K562 (cell line): ENCODE results near the gene ARMH4. TPM values are rescaled to one million over a fixed set of nuclear protein-coding genes. Genes with fewer than 3 reads are reported as not detected.

Experiments
- ATAC-seq: fragments of 200-7000 bp; cut with Tn5 transposase; 3 replicates; pipeline ENCODE4 v1.9.1; 2020; ENCODE audit warnings: moderate library complexity
- BruUV-seq: library from RNA; stranded (reverse); fragments of 400-500 nt; replicated peaks from 2 replicates; lab custom pipeline; 2021; lab: Mats Ljungman, UMichigan
- CTCF ChIA-PET: fragments of 300-600 bp; formaldehyde crosslinking; extraction: SDS; loops from one replicate; lab custom pipeline; 2021; ENCODE audit warnings: low intra/inter-chr PET ratio; lab: Yijun Ruan, JAX
- POLR2A ChIA-PET: fragments of 300-600, 350-650 bp; sonication (Branson Sonifier 250); formaldehyde crosslinking; extraction: SDS; loops from one replicate; lab custom pipeline; 2021; ENCODE audit warnings: antibody characterized with exemption, inconsistent platforms; lab: Yijun Ruan, JAX
- DNase-seq, 4 experiments: peaks; one replicate each; pipeline versions ENCODE4 v3.0.0 to v3.0.0-alpha.2; 2011 to 2018; ENCODE audit warnings: low spot score in 3 of 4, mixed read lengths in 3 of 4; ENCODE audit errors: extremely low read depth in 1 of 4
- FAIRE-seq: peaks from 2 replicates; lab custom pipeline; 2011; peaks lifted over from hg19 to GRCh38; lab: Jason Lieb, UNC
- H2AFZ ChIP-seq: 2 replicates; pipeline ENCODE4 v1.6.0; 2011; ENCODE audit warnings: low read depth, low read length, control low read depth, inconsistent platforms
- H3K27ac ChIP-seq: fragments of 200-600 bp; 3 replicates; pipeline ENCODE4 v1.8.0; 2011; ENCODE audit warnings: low read depth, mild to moderate bottlenecking, control low read depth, inconsistent platforms, low read length, moderate library complexity, mixed read lengths; ENCODE audit errors: extremely low read depth
- H3K27me3 ChIP-seq, 2 experiments: fragments of 300-600 bp in 1 of 2; 2 replicates in 1 of 2; 3 replicates in 1 of 2; pipeline versions ENCODE4 v1.6.0 to v1.8.0; 2011; ENCODE audit warnings: inconsistent platforms in 2 of 2, low read length in 2 of 2, mild to moderate bottlenecking in 1 of 2, mixed read lengths in 1 of 2, moderate library complexity in 1 of 2; ENCODE audit not compliant: control insufficient read depth in 2 of 2, insufficient read depth in 2 of 2
- H3K36me3 ChIP-seq: fragments of 300-600 bp; 3 replicates; pipeline ENCODE4 v1.8.0; 2011; ENCODE audit warnings: mild to moderate bottlenecking, low read length, inconsistent platforms; ENCODE audit not compliant: control insufficient read depth, insufficient read depth
- H3K4me1 ChIP-seq, 2 experiments: fragments of 200-600 bp in 1 of 2; replicated peaks in 1 of 2; 2 replicates in 1 of 2; 3 replicates in 1 of 2; pipeline versions ENCODE4 v1.5.1 to v1.8.0; 2011; ENCODE audit warnings: inconsistent platforms in 2 of 2, low read length in 2 of 2, mild to moderate bottlenecking in 1 of 2, mixed read lengths in 1 of 2, moderate library complexity in 1 of 2; ENCODE audit not compliant: control insufficient read depth in 2 of 2, insufficient read depth in 2 of 2
- H3K4me2 ChIP-seq: 2 replicates; pipeline ENCODE4 v1.6.1; 2011; ENCODE audit warnings: low read length, control low read depth, inconsistent platforms, mixed read lengths; ENCODE audit not compliant: insufficient read depth
- H3K4me3 ChIP-seq: fragments of 200-600 bp; sonication (generic), shearing (Covaris generic); 2 replicates; pipeline ENCODE4 v1.5.1; 2016; ENCODE audit warnings: control low read depth, inconsistent platforms
- H3K79me2 ChIP-seq: fragments of 200-600 bp; 3 replicates; pipeline ENCODE4 v1.8.0; 2011; ENCODE audit warnings: low read length, inconsistent platforms; ENCODE audit not compliant: control insufficient read depth, insufficient read depth
- H3K9ac ChIP-seq, 2 experiments: 2 replicates each; pipeline versions ENCODE4 v1.6.0 to v1.6.1; 2011; ENCODE audit warnings: low read depth in 2 of 2, low read length in 2 of 2, control low read depth in 1 of 2, inconsistent platforms in 1 of 2, mild to moderate bottlenecking in 1 of 2, mixed read lengths in 1 of 2; ENCODE audit not compliant: insufficient read depth in 1 of 2
- H3K9me1 ChIP-seq: one replicate; pipeline ENCODE4 v1.6.0; 2011; ENCODE audit warnings: inconsistent platforms, mild to moderate bottlenecking, low read length, moderate library complexity; ENCODE audit not compliant: control insufficient read depth, insufficient read depth
- H3K9me3 ChIP-seq: replicated peaks from 2 replicates; pipeline ENCODE4 v1.5.1; 2011; ENCODE audit warnings: low read depth, low read length, inconsistent platforms; ENCODE audit not compliant: control insufficient read depth, insufficient read depth
- H4K20me1 ChIP-seq: replicated peaks from 2 replicates; pipeline ENCODE4 v1.6.1; 2011; ENCODE audit warnings: low read length, inconsistent platforms, mixed read lengths; ENCODE audit not compliant: control insufficient read depth, insufficient read depth
- FOXM1 ChIP-seq, 2 experiments: fragments of 450-650 bp in 1 of 2; sonication (generic) in 1 of 2; formaldehyde crosslinking in 1 of 2; IDR thresholded peaks; 2 replicates each; pipeline versions ENCODE4 v1.6.1 to v1.9.0; 2017 to 2022; ENCODE audit warnings: low read depth in 2 of 2, mild to moderate bottlenecking in 2 of 2, missing genetic modification reagents in 1 of 2, moderate library complexity in 1 of 2
- HSF4 ChIP-seq: fragments of 250-450 bp; sonication (Bioruptor Pico); IDR thresholded peaks from 2 replicates; pipeline ENCODE4 v2.1.2; 2022; ENCODE audit warnings: mild to moderate bottlenecking, moderate library complexity, borderline replicate concordance
- KDM4B ChIP-seq, 2 experiments: fragments of 450-650 bp in 1 of 2; sonication (generic) in 1 of 2; IDR thresholded peaks; 2 replicates each; pipeline ENCODE4 v1.6.1; 2016 to 2017; ENCODE audit warnings: borderline replicate concordance in 2 of 2, antibody characterized with exemption in 1 of 2, low read depth in 1 of 2, mild to moderate bottlenecking in 1 of 2
- LCOR ChIP-seq: sonication (generic); formaldehyde crosslinking; IDR thresholded peaks from 2 replicates; pipeline ENCODE4 v1.8.0; 2022; ENCODE audit warnings: mild to moderate bottlenecking, missing genetic modification reagents
- MLX ChIP-seq, 2 experiments: fragments of 450-650 bp in 1 of 2; sonication (generic) in 1 of 2; formaldehyde crosslinking; conservative IDR thresholded peaks; 2 replicates each; pipeline versions ENCODE4 v1.4.0 to v1.8.1; 2020 to 2022; ENCODE audit warnings: mild to moderate bottlenecking in 1 of 2, missing genetic modification reagents in 1 of 2
- NKRF ChIP-seq: fragments of 450-650 bp; IDR thresholded peaks from 2 replicates; pipeline ENCODE4 v1.6.1; 2016; ENCODE audit warnings: borderline replicate concordance
- PML ChIP-seq: IDR thresholded peaks from 2 replicates; pipeline ENCODE4 v1.6.1; 2012; ENCODE audit warnings: low read length, inconsistent platforms
- TBP ChIP-seq: optimal IDR thresholded peaks from 2 replicates; pipeline ENCODE3; 2011; ENCODE audit warnings: low read depth, low read length, improper control_type of control experiment
- TCF15 ChIP-seq: fragments of 250-450 bp; sonication (Bioruptor Pico); IDR thresholded peaks from 2 replicates; pipeline ENCODE4 v1.8.0; 2022; ENCODE audit warnings: moderate library complexity, mild to moderate bottlenecking, inconsistent platforms
- TEAD4 ChIP-seq, 2 experiments: sonication (generic) in 1 of 2; formaldehyde crosslinking in 1 of 2; IDR thresholded peaks; 2 replicates each; pipeline versions ENCODE4 v1.6.1 to v1.8.0; 2012 to 2022; ENCODE audit warnings: borderline replicate concordance in 1 of 2, inconsistent platforms in 1 of 2, low read length in 1 of 2, mild to moderate bottlenecking in 1 of 2, missing genetic modification reagents in 1 of 2
- WHSC1 ChIP-seq: IDR thresholded peaks from one replicate; pipeline ENCODE4 v1.6.1; 2012; ENCODE audit warnings: low read length, control low read depth, inconsistent platforms
- ZBTB11 ChIP-seq, 3 experiments: fragments of 200-800 bp in 1 of 3; fragments of 250-450 bp in 1 of 3; fragments of 450-650 bp in 1 of 3; sonication (Bioruptor Pico) in 1 of 3; sonication (Bioruptor generic) in 1 of 3; formaldehyde crosslinking in 1 of 3; IDR thresholded peaks; 2 replicates each; pipeline versions ENCODE4 v1.6.1 to v1.8.0; 2016 to 2022; ENCODE audit warnings: mild to moderate bottlenecking in 2 of 3, missing genetic modification characterization in 2 of 3, missing compliant biosample characterization in 1 of 3, moderate library complexity in 1 of 3
- ZNF766 ChIP-seq: fragments of 200-800 bp; sonication (Bioruptor generic); conservative IDR thresholded peaks from 2 replicates; pipeline ENCODE4 v1.6.1; 2016; ENCODE audit warnings: missing genetic modification characterization, missing compliant biosample characterization
- WGBS: fragments of 100-300 bp; shearing (Covaris generic); methylation state at CpG from one replicate; pipeline ENCODE4 v1.1.6; 2016; ENCODE audit warnings: low coverage, mixed read lengths; ENCODE audit not compliant: insufficient coverage; ENCODE audit errors: missing lambda C conversion rate; 5-methylcytosine and 5-hydroxymethylcytosine counted together
- in situ Hi-C: fragments of 300-500 bp; cut with MboI; formaldehyde crosslinking; loops from 4 replicates; pipeline ENCODE4 v1.15.0; 2018; ENCODE audit warnings: inconsistent platforms, mixed read lengths
- intact Hi-C: fragments of 100-400 bp; cut with micrococcal nuclease; formaldehyde crosslinking; loops from 2 replicates; pipeline ENCODE4 v1.14.2; 2022
- polyA plus RNA-seq, 8 experiments: library from polyadenylated mRNA; depleted of rRNA in 4 of 8; stranded (reverse) in 5 of 8; unstranded in 3 of 8; fragments of >200 nt; fragmentation: Nextera tagmentation in 2 of 8; fragmentation: Illumina TruSeq in 1 of 8; extraction: Ambion mirVana in 2 of 8; extraction: Trizol in 1 of 8; gene quantifications; 2 replicates each; pipeline versions ENCODE4 v1.2.1 to v1.2.3, GENCODE V29; 2011 to 2014; ENCODE audit warnings: inconsistent platforms in 1 of 8, missing spikeins in 1 of 8
- total RNA-seq, 7 experiments: library from RNA; depleted of rRNA in 6 of 7; stranded (reverse); fragments of >200 nt in 6 of 7; fragmentation: Illumina TruSeq in 2 of 7; extraction: Trizol in 2 of 7; gene quantifications; 2 replicates each; pipeline versions ENCODE4 v1.2.1 to v1.2.3, GENCODE V29; 2011 to 2021; ENCODE audit warnings: low replicate concordance in 1 of 7

The ARMH4 gene
- total and polyA plus RNA-seq, 9 of the 15 experiments (the other 6 are each of a cell fraction or from before 2014, with no cell fraction given): 0.06 to 0.98 (median 0.07) TPM; not detected in 2

GRCh38 chr14:57981817-57982560 is 170.0 kb downstream of the ARMH4 start:
- DNase-seq (no peak), ATAC-seq (no peak), FAIRE-seq (no peak)
- WGBS: 0% methylated on average over 11 of the region's 12 CpGs
- peaks cover 0 to 14% of the 10 kb centered on the region in 2 experiments; a peak in 3 of 5 replicates for H3K27me3 ChIP-seq
- no peak overlapping the region for H3K4me3 ChIP-seq
- no peaks in the 10 kb centered on the region for H3K36me3 ChIP-seq
- CTCF ChIA-PET: no interaction called here
- H3K4me1 ChIP-seq: no peaks in the 10 kb centered on the region
- H3K9me1 ChIP-seq: no peaks in the 10 kb centered on the region
- no TSS peak for BruUV-seq
- in situ Hi-C loops (no loop called here), intact Hi-C loops (no loop called here)
- POLR2A ChIA-PET: interaction anchor here (0.7 kb wide), 1 partner anchor 12 kb away, joined by 3 read pairs; no protein-coding TSS in a partner anchor
- H3K9ac ChIP-seq: no peak overlapping the region
- H3K27ac ChIP-seq: no peak overlapping the region
- no peaks in the 10 kb centered on the region for H4K20me1 ChIP-seq
- no peaks in the 10 kb centered on the region for H3K79me2 ChIP-seq
- H2AFZ ChIP-seq: no peak overlapping the region
- H3K4me2 ChIP-seq: no peak overlapping the region
- no peaks in the 10 kb centered on the region for H3K9me3 ChIP-seq
- TF ChIP-seq KDM4B (IDR thresholded peaks at IDR 0.05; ENCODE audit: borderline replicate concordance in 2 of 2, low read depth in 1 of 2): no peak
- TF ChIP-seq MLX (CRISPR knock-in tag; conservative IDR thresholded peaks at IDR 0.05): no peak
- no peak for TF ChIP-seq PML
- no peak for TF ChIP-seq NKRF
- no peak for TF ChIP-seq FOXM1 (IDR thresholded peaks at IDR 0.05; ENCODE audit: low read depth)
- TF ChIP-seq FOXM1 (CRISPR knock-in tag; IDR thresholded peaks at IDR 0.05; ENCODE audit: low read depth): no peak
- no peak for TF ChIP-seq WHSC1
- TF ChIP-seq TCF15: no peak
- no peak for TF ChIP-seq LCOR (CRISPR knock-in tag)
- TF ChIP-seq HSF4 (CRISPR knock-in tag): no peak
- TF ChIP-seq ZBTB11 (CRISPR knock-in tag; IDR thresholded peaks at IDR 0.05): no peak
- TF ChIP-seq TBP: no peak
- TF ChIP-seq TEAD4 (IDR thresholded peaks at IDR 0.05; ENCODE audit: low read length): no peak
- no peak for TF ChIP-seq TEAD4 (CRISPR knock-in tag; IDR thresholded peaks at IDR 0.05; ENCODE audit: borderline replicate concordance)
- TF ChIP-seq ZNF766 (CRISPR knock-in tag): no peak
